22Rv1 (cell line): ENCODE results near the gene KRTAP19-6.

Experiments used
- H3K27ac ChIP-seq: fragments of 450-650 bp; 2 replicates; pipeline ENCODE4 v1.5.1; 2017
- CTCF ChIP-seq: fragments of 450-650 bp; IDR thresholded peaks from 2 replicates; pipeline ENCODE4 v1.5.1; 2017; ENCODE audit warnings: mild to moderate bottlenecking
- ZFX ChIP-seq: fragments of 450-650 bp; IDR thresholded peaks from 2 replicates; pipeline ENCODE4 v1.6.1; 2017; ENCODE audit warnings: antibody characterized with exemption, borderline replicate concordance

KRTAP19-6 gene

GRCh38 chr21:30563630-30564029 lies 22.0 kb upstream of the KRTAP19-6 start:
- no peak overlapping the region for H3K27ac ChIP-seq
- TF ChIP-seq ZFX: no peak
- TF ChIP-seq CTCF: no peak

GRCh38 chr21:30563072-30563471 lies 21.4 kb upstream of the KRTAP19-6 start:
- H3K27ac ChIP-seq: no peak overlapping the region
- TF ChIP-seq CTCF (no peak), ZFX (no peak)

- TF ChIP-seq ZFX: no peak
- no peak for TF ChIP-seq CTCF
These were observed 20.3 kb upstream of the KRTAP19-6 start for GRCh38 chr21:30561957-30562356.

GRCh38 chr21:30561264-30561895 lies 19.7 kb upstream of the KRTAP19-6 start, which contains the start of gene KRTAP19-7:
Gene KRTAP19-7 (minus strand): TSS chr21:30561314. CDS start chr21:30561289, 25 bp downstream.
- H3K27ac ChIP-seq: no peak within 1 kb of the TSS
- TF ChIP-seq CTCF (no peak), ZFX (no peak)

More at GRCh38 chr21:30561957-30562356, 20.3 kb upstream of the KRTAP19-6 start:
- H3K27ac ChIP-seq: no peak overlapping the region

- TF ChIP-seq CTCF: no peak
- TF ChIP-seq ZFX: no peak
- no peak overlapping the region for H3K27ac ChIP-seq
These were observed 13.4 kb upstream of the KRTAP19-6 start for GRCh38 chr21:30555095-30555494.

- TF ChIP-seq CTCF (no peak), ZFX (no peak)
- no peak overlapping the region for H3K27ac ChIP-seq
These were observed 11.1 kb upstream of the KRTAP19-6 start for GRCh38 chr21:30552782-30553181.

- no peak for TF ChIP-seq ZFX
- no peak for TF ChIP-seq CTCF
- H3K27ac ChIP-seq: no peak overlapping the region
These were observed 22.8 kb downstream of the KRTAP19-6 start for GRCh38 chr21:30518876-30519275.
